ENCODE results near the gene CLIC1.

The CLIC1 gene

DNA sequence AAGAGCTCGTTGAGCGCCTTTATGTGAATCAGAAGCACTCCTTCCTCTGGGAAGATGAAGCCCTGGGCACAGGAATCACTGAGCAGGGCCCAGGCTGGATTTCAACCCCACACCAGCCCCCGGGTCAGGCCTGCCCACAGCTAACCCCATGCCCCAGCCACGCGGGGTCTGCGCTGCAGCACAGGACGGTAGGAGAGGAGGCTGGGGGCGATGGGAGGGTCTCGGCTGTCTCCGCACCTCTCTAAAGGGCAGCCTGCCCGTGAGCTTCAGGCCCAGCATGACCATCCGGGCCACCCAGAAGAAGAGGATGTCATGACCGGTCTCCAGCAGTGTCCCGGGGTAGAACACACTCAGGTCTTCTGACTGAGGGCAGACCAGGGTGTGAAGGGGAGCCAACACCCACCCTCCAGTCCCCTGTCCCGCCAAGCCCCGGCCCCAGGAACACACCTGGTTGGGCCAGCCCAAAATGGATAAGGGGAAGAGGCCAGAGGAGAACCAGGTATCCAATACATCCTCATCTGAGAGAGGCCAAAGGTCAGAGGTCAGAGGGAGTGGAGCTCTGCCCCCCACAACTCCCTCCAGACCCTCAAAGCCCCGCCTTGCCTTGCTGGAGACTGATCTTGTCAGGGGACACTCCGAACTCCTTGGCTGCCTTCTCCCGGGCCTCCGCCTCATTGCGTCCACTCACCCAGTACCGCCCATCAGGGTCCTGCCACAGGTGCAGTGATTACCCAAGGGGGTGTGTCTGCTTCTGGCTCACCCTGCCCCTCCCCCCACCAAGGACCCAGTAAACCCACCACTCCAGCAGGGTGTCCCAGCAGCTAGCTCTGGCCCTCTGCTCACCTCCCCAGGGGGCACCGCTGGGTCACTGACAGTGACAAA, 45.2 kb upstream of the CLIC1 start:
- no CpG with 5 or more reads among the region's 23 CpGs for WGBS (ENCODE audit: extremely low coverage, insufficient coverage, insufficient read length)

DNA sequence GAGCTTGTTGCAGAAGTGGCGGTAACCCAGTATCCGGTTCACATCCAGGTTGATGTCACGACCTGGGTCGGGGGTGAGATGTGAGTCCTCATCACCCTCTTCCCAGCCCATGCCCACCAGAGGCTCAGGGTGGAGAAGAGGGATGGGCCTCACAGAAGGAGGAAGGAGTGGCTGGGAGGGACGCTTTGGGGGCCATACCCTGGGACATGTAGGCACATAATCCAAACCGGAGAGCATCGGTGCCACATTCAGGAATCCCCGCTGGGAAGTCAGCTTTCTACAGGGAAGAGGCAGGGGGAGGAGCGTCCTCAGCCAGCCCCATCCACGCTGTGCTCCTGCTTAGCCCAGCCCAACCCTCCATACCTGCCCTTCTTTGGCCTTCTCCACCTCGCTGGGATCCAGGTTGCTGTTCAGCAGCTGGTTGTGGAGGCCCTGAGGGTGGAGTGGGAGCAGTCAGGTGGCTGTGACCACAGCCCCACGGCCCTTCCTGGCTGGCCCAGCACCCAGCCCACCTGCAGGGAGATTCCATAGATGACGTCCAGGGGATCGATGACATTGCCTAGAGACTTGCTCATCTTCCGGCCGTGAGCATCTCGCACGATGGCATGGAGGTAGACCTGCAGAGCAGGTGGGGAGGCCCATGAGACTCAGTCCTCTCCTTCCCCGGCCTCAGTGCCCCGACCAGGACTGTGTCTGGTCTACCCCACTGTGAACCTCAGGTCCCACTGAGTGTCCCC, 44.3 kb upstream of the CLIC1 start:
- no peak overlapping the region for H4K8ac ChIP-seq (ENCODE audit: low read depth, low read length)
- H3K4ac ChIP-seq (ENCODE audit: low read depth, low read length), result no peak overlapping the region
- H3K9ac ChIP-seq (ENCODE audit: low read length), result no peak overlapping the region
- H3K27ac ChIP-seq (ENCODE audit: low read depth, low read length), result no peak overlapping the region
- no peaks in the 10 kb centered on the region for H3K79me1 ChIP-seq (ENCODE audit: low read length)
- no peak overlapping the region for H4K12ac ChIP-seq (ENCODE audit: low read depth, low read length)
- no peak overlapping the region for H2BK5ac ChIP-seq (ENCODE audit: low read depth, low read length, poor library complexity)
- H3K4me2 ChIP-seq (ENCODE audit: low read length), result no peak overlapping the region
- no peak overlapping the region for H2BK12ac ChIP-seq (ENCODE audit: low read length)
- H3K4me1 ChIP-seq (ENCODE audit: control insufficient read depth in 1 of 2, insufficient read depth in 2 of 2, low read length in 2 of 2), result peaks cover 0 to 10% of the 10 kb centered on the region in 2 experiments
- no peak for DNase-seq
- H3K14ac ChIP-seq (ENCODE audit: low read length), result no peak overlapping the region
- H3K18ac ChIP-seq (ENCODE audit: low read length), result no peak overlapping the region
- H3K27me3 ChIP-seq (ENCODE audit: insufficient read depth, low read length), result no peaks in the 10 kb centered on the region
- H3K79me2 ChIP-seq (ENCODE audit: control insufficient read depth, insufficient read depth, low read length, poor library complexity), result no peaks in the 10 kb centered on the region
- no peak overlapping the region for H3K23ac ChIP-seq (ENCODE audit: low read length)
- no peak overlapping the region for H2AK5ac ChIP-seq (ENCODE audit: low read length)
- no peak overlapping the region for H3K4me3 ChIP-seq (ENCODE audit: low read depth, low read length)
- WGBS (ENCODE audit: extremely low coverage, insufficient coverage, insufficient read length), result no CpG with 5 or more reads among the region's 20 CpGs
- peaks cover 70 to 75% of the 10 kb centered on the region in 2 experiments for H3K36me3 ChIP-seq (ENCODE audit: control insufficient read depth in 1 of 2, insufficient read depth in 2 of 2, low read length in 2 of 2)
- no peak overlapping the region for H2BK120ac ChIP-seq (ENCODE audit: insufficient read depth, low read length, poor library complexity)
- no peaks in the 10 kb centered on the region for H3K9me3 ChIP-seq (ENCODE audit: insufficient read depth, low read depth, low read length)
- H2AFZ ChIP-seq (ENCODE audit: insufficient read depth, low read length, poor library complexity), result no peak overlapping the region
- H4K91ac ChIP-seq (ENCODE audit: low read depth, low read length), result no peak overlapping the region

More for the DNA sequence above, 45.2 kb upstream of the CLIC1 start:
- no peaks in the 10 kb centered on the region for H3K27me3 ChIP-seq (ENCODE audit: insufficient read depth, low read length)
- H2BK12ac ChIP-seq (ENCODE audit: low read length), result no peak overlapping the region
- H3K4ac ChIP-seq (ENCODE audit: low read depth, low read length), result no peak overlapping the region
- H3K9me3 ChIP-seq (ENCODE audit: insufficient read depth, low read depth, low read length), result no peaks in the 10 kb centered on the region
- no peak overlapping the region for H2AFZ ChIP-seq (ENCODE audit: insufficient read depth, low read length, poor library complexity)
- no peak overlapping the region for H4K91ac ChIP-seq (ENCODE audit: low read depth, low read length)
- DNase-seq, result no peak
- H3K23ac ChIP-seq (ENCODE audit: low read length), result no peak overlapping the region
- H3K79me2 ChIP-seq (ENCODE audit: control insufficient read depth, insufficient read depth, low read length, poor library complexity), result no peaks in the 10 kb centered on the region
- no peak overlapping the region for H2BK5ac ChIP-seq (ENCODE audit: low read depth, low read length, poor library complexity)
- H2AK5ac ChIP-seq (ENCODE audit: low read length), result no peak overlapping the region
- no peaks in the 10 kb centered on the region for H3K79me1 ChIP-seq (ENCODE audit: low read length)
- no peak overlapping the region for H3K4me3 ChIP-seq (ENCODE audit: low read depth, low read length)
- H4K8ac ChIP-seq (ENCODE audit: low read depth, low read length), result no peak overlapping the region
- no peak overlapping the region for H2BK120ac ChIP-seq (ENCODE audit: insufficient read depth, low read length, poor library complexity)
- no peak overlapping the region for H3K14ac ChIP-seq (ENCODE audit: low read length)
- no peak overlapping the region for H3K27ac ChIP-seq (ENCODE audit: low read depth, low read length)
- peaks cover 0 to 10% of the 10 kb centered on the region in 2 experiments for H3K4me1 ChIP-seq (ENCODE audit: control insufficient read depth in 1 of 2, insufficient read depth in 2 of 2, low read length in 2 of 2)
- H3K18ac ChIP-seq (ENCODE audit: low read length), result no peak overlapping the region
- H4K12ac ChIP-seq (ENCODE audit: low read depth, low read length), result no peak overlapping the region
- H3K36me3 ChIP-seq (ENCODE audit: control insufficient read depth in 1 of 2, insufficient read depth in 2 of 2, low read length in 2 of 2), result peaks cover 74 to 75% of the 10 kb centered on the region in 2 experiments
- no peak overlapping the region for H3K4me2 ChIP-seq (ENCODE audit: low read length)
- no peak overlapping the region for H3K9ac ChIP-seq (ENCODE audit: low read length)

DNA sequence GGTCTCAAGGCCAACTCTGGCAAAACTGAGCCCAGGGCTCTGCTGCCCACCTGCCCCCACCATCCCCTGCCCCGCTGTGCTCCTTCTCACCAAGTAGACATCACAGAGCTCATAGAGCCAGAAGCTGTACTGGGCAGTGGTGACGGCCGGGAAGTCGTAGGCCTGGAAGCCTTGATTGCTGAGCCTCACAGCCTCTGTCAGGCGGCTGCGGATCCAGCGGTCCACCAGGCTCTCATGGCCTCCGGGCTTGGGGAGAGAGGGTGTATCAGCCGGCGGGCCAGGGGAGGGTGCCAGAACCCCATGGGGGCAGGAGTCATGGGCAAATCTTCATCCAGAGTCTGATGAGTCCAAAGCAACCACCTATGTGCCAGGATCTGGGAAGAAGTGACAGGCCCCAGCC, 43.6 kb upstream of the CLIC1 start:
- H2AFZ ChIP-seq (ENCODE audit: insufficient read depth, low read length, poor library complexity), result no peak overlapping the region
- H3K4me1 ChIP-seq (ENCODE audit: control insufficient read depth in 1 of 2, insufficient read depth in 2 of 2, low read length in 2 of 2), result peaks cover 0 to 10% of the 10 kb centered on the region in 2 experiments
- H2BK120ac ChIP-seq (ENCODE audit: insufficient read depth, low read length, poor library complexity), result no peak overlapping the region
- H3K9me3 ChIP-seq (ENCODE audit: insufficient read depth, low read depth, low read length), result no peaks in the 10 kb centered on the region
- H3K79me2 ChIP-seq (ENCODE audit: control insufficient read depth, insufficient read depth, low read length, poor library complexity), result no peaks in the 10 kb centered on the region
- H3K36me3 ChIP-seq (ENCODE audit: control insufficient read depth in 1 of 2, insufficient read depth in 2 of 2, low read length in 2 of 2), result peaks cover 62 to 68% of the 10 kb centered on the region in 2 experiments
- no peaks in the 10 kb centered on the region for H3K79me1 ChIP-seq (ENCODE audit: low read length)
- H2BK5ac ChIP-seq (ENCODE audit: low read depth, low read length, poor library complexity), result no peak overlapping the region
- H2BK12ac ChIP-seq (ENCODE audit: low read length), result no peak overlapping the region
- no peak overlapping the region for H3K4me3 ChIP-seq (ENCODE audit: low read depth, low read length)
- H3K9ac ChIP-seq (ENCODE audit: low read length), result no peak overlapping the region
- no peak overlapping the region for H2AK5ac ChIP-seq (ENCODE audit: low read length)
- H4K12ac ChIP-seq (ENCODE audit: low read depth, low read length), result no peak overlapping the region
- no CpG with 5 or more reads among the region's 10 CpGs for WGBS (ENCODE audit: extremely low coverage, insufficient coverage, insufficient read length)
- H4K91ac ChIP-seq (ENCODE audit: low read depth, low read length), result no peak overlapping the region
- H3K14ac ChIP-seq (ENCODE audit: low read length), result no peak overlapping the region
- H3K4me2 ChIP-seq (ENCODE audit: low read length), result no peak overlapping the region
- no peak for DNase-seq
- no peak overlapping the region for H3K18ac ChIP-seq (ENCODE audit: low read length)
- H3K4ac ChIP-seq (ENCODE audit: low read depth, low read length), result no peak overlapping the region
- H3K23ac ChIP-seq (ENCODE audit: low read length), result no peak overlapping the region
- no peak overlapping the region for H4K8ac ChIP-seq (ENCODE audit: low read depth, low read length)
- no peak overlapping the region for H3K27ac ChIP-seq (ENCODE audit: low read depth, low read length)
- H3K27me3 ChIP-seq (ENCODE audit: insufficient read depth, low read length), result no peaks in the 10 kb centered on the region

DNA sequence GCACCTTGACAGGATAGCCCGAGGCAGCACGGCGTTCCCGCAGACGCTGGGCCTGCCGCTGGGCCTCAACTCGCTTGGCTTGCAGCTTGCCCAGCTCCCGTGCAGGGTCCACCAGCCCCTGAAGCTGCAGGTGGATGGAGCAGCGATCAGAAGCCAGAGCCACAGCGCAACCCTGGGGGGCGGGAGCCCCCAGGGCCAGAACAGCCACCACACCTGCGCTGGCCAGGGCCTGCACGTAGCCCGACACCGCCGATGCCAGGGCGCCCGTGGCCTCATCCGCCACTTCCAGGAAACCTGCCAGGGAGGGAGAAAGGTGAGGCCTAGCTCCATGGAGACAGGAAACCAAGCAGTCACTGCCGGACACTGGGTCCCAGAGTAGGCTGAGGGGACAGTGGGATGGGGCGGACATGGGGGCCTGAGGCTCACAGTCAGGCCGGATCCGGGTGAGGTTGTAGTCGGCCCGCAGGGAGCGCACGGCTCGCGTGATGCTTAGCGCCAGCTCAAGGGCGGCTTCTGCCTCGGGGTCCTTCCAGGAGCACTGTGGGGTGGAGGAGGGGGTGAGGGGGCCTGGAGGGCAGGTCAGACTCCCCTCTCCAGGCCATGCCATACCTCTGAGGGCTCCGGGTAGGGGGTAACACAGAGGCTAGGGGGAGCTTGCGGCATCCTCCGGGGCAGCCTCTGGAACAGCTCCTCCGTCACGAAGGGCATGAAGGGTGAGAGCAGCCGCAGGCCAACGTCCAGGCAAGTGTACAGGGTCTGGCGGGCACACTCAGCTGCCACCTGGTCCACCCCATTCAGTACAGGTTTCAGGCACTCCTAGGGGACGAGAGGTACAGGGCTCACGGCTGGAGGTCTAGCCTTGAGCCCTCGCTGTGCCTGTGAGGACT, 42.9 kb upstream of the CLIC1 start:
- no peak overlapping the region for H3K18ac ChIP-seq (ENCODE audit: low read length)
- no peak overlapping the region for H2AFZ ChIP-seq (ENCODE audit: insufficient read depth, low read length, poor library complexity)
- no peak overlapping the region for H3K23ac ChIP-seq (ENCODE audit: low read length)
- no peak overlapping the region for H2BK120ac ChIP-seq (ENCODE audit: insufficient read depth, low read length, poor library complexity)
- no peaks in the 10 kb centered on the region for H3K27me3 ChIP-seq (ENCODE audit: insufficient read depth, low read length)
- no peak for DNase-seq
- no peak overlapping the region for H4K8ac ChIP-seq (ENCODE audit: low read depth, low read length)
- no peak overlapping the region for H4K12ac ChIP-seq (ENCODE audit: low read depth, low read length)
- no peak overlapping the region for H3K27ac ChIP-seq (ENCODE audit: low read depth, low read length)
- no peaks in the 10 kb centered on the region for H3K79me2 ChIP-seq (ENCODE audit: control insufficient read depth, insufficient read depth, low read length, poor library complexity)
- H3K9ac ChIP-seq (ENCODE audit: low read length), result no peak overlapping the region
- no peaks in the 10 kb centered on the region for H3K9me3 ChIP-seq (ENCODE audit: insufficient read depth, low read depth, low read length)
- H3K4ac ChIP-seq (ENCODE audit: low read depth, low read length), result no peak overlapping the region
- H3K14ac ChIP-seq (ENCODE audit: low read length), result no peak overlapping the region
- no peaks in the 10 kb centered on the region for H3K79me1 ChIP-seq (ENCODE audit: low read length)
- H3K4me2 ChIP-seq (ENCODE audit: low read length), result no peak overlapping the region
- H3K36me3 ChIP-seq (ENCODE audit: control insufficient read depth in 1 of 2, insufficient read depth in 2 of 2, low read length in 2 of 2), result peaks cover 56 to 61% of the 10 kb centered on the region in 2 experiments
- H2BK5ac ChIP-seq (ENCODE audit: low read depth, low read length, poor library complexity), result no peak overlapping the region
- no peak overlapping the region for H3K4me3 ChIP-seq (ENCODE audit: low read depth, low read length)
- WGBS (ENCODE audit: extremely low coverage, insufficient coverage, insufficient read length), result no CpG with 5 or more reads among the region's 43 CpGs
- H2BK12ac ChIP-seq (ENCODE audit: low read length), result no peak overlapping the region
- H2AK5ac ChIP-seq (ENCODE audit: low read length), result no peak overlapping the region
- H3K4me1 ChIP-seq (ENCODE audit: control insufficient read depth in 1 of 2, insufficient read depth in 2 of 2, low read length in 2 of 2), result peaks cover 0 to 10% of the 10 kb centered on the region in 2 experiments
- no peak overlapping the region for H4K91ac ChIP-seq (ENCODE audit: low read depth, low read length)

Measured in trophoblast cell (in vitro differentiated cells and primary cell).